ENCODE results near the gene EXOC6B.

The EXOC6B gene

GRCh38 chr2:72332720-72333119 lies 493.1 kb downstream of the EXOC6B start:
- Histone ChIP-seq H3K27me3 (ENCODE audit: insufficient read depth, low read length, poor library complexity, severe bottlenecking) (no peaks in the 10 kb centered on the region), H3K79me2 (ENCODE audit: insufficient read depth, low read length) (no peaks in the 10 kb centered on the region)

GRCh38 chr2:72330652-72331051 lies 495.2 kb downstream of the EXOC6B start:
- Histone ChIP-seq H3K4me3 (ENCODE audit: low read length, poor library complexity, severe bottlenecking) (no peak overlapping the region), H3K36me3 (ENCODE audit: insufficient read depth, low read length) (no peaks in the 10 kb centered on the region), H3K9me3 (ENCODE audit: insufficient read depth, low read depth, low read length) (no peaks in the 10 kb centered on the region), H3K79me2 (ENCODE audit: insufficient read depth, low read length) (no peaks in the 10 kb centered on the region), H3K27me3 (ENCODE audit: insufficient read depth, low read length, poor library complexity, severe bottlenecking) (no peaks in the 10 kb centered on the region), H3K9me2 (replicated peaks; ENCODE audit: low read depth, low read length) (no peaks in the 10 kb centered on the region), H3F3A (ENCODE audit: low read depth) (no peaks in the 10 kb centered on the region), H4K20me1 (ENCODE audit: insufficient read depth, low read length, poor library complexity, severe bottlenecking) (no peaks in the 10 kb centered on the region), H3K9ac (ENCODE audit: low read depth, low read length, poor library complexity, severe bottlenecking) (no peak overlapping the region), H3K4me2 (ENCODE audit: low read depth, low read length, poor library complexity, severe bottlenecking) (no peak overlapping the region), H2AFZ (ENCODE audit: low read length) (no peak overlapping the region), H3K4me1 (ENCODE audit: insufficient read depth, low read length, poor library complexity, severe bottlenecking) (no peaks in the 10 kb centered on the region)
- TF ChIP-seq CTCF (conservative IDR thresholded peaks at IDR 0.05; ENCODE audit: low read length), result no peak
- TF ChIP-seq EZH2phosphoT487 (IDR thresholded peaks at IDR 0.05; ENCODE audit: borderline replicate concordance), result no peak

More at GRCh38 chr2:72332720-72333119, 493.1 kb downstream of the EXOC6B start:
- no peak overlapping the region for H3K4me3 ChIP-seq (ENCODE audit: low read length, poor library complexity, severe bottlenecking)
- H3K9me2 ChIP-seq (replicated peaks; ENCODE audit: low read depth, low read length), result no peaks in the 10 kb centered on the region
- H3F3A ChIP-seq (ENCODE audit: low read depth), result no peaks in the 10 kb centered on the region
- TF ChIP-seq CTCF (conservative IDR thresholded peaks at IDR 0.05; ENCODE audit: low read length), result no peak
- no peak for TF ChIP-seq EZH2phosphoT487 (IDR thresholded peaks at IDR 0.05; ENCODE audit: borderline replicate concordance)
- no peaks in the 10 kb centered on the region for H3K4me1 ChIP-seq (ENCODE audit: insufficient read depth, low read length, poor library complexity, severe bottlenecking)
- no peak overlapping the region for H3K4me2 ChIP-seq (ENCODE audit: low read depth, low read length, poor library complexity, severe bottlenecking)
- no peaks in the 10 kb centered on the region for H4K20me1 ChIP-seq (ENCODE audit: insufficient read depth, low read length, poor library complexity, severe bottlenecking)
- H3K36me3 ChIP-seq (ENCODE audit: insufficient read depth, low read length), result no peaks in the 10 kb centered on the region
- no peak overlapping the region for H3K9ac ChIP-seq (ENCODE audit: low read depth, low read length, poor library complexity, severe bottlenecking)
- H2AFZ ChIP-seq (ENCODE audit: low read length), result no peak overlapping the region
- H3K9me3 ChIP-seq (ENCODE audit: insufficient read depth, low read depth, low read length), result no peaks in the 10 kb centered on the region

GRCh38 chr2:72326759-72327158 lies 499.1 kb downstream of the EXOC6B start:
- Histone ChIP-seq H2AFZ (ENCODE audit: low read length) (no peak overlapping the region), H4K20me1 (ENCODE audit: insufficient read depth, low read length, poor library complexity, severe bottlenecking) (no peaks in the 10 kb centered on the region), H3K9me2 (replicated peaks; ENCODE audit: low read depth, low read length) (no peaks in the 10 kb centered on the region), H3F3A (ENCODE audit: low read depth) (no peaks in the 10 kb centered on the region), H3K9ac (ENCODE audit: low read depth, low read length, poor library complexity, severe bottlenecking) (no peak overlapping the region), H3K27me3 (ENCODE audit: insufficient read depth, low read length, poor library complexity, severe bottlenecking) (no peaks in the 10 kb centered on the region), H3K79me2 (ENCODE audit: insufficient read depth, low read length) (no peaks in the 10 kb centered on the region), H3K36me3 (ENCODE audit: insufficient read depth, low read length) (no peaks in the 10 kb centered on the region), H3K4me1 (ENCODE audit: insufficient read depth, low read length, poor library complexity, severe bottlenecking) (no peaks in the 10 kb centered on the region), H3K4me3 (ENCODE audit: low read length, poor library complexity, severe bottlenecking) (no peak overlapping the region), H3K9me3 (ENCODE audit: insufficient read depth, low read depth, low read length) (no peaks in the 10 kb centered on the region), H3K4me2 (ENCODE audit: low read depth, low read length, poor library complexity, severe bottlenecking) (no peak overlapping the region)
- TF ChIP-seq CTCF (conservative IDR thresholded peaks at IDR 0.05; ENCODE audit: low read length) (no peak), EZH2phosphoT487 (IDR thresholded peaks at IDR 0.05; ENCODE audit: borderline replicate concordance) (no peak)
